ENCODE data around the gene RPL37A. TPM values are rescaled to one million over a fixed set of nuclear protein-coding genes. Genes with fewer than 3 reads are reported as not detected.
A peak's percentile ranks its signal among the peaks of the same experiment; 100 is the strongest.

Gene RPL37A
- total RNA-seq, 1 donor from 2014 or later = 1,508 TPM

DNA sequence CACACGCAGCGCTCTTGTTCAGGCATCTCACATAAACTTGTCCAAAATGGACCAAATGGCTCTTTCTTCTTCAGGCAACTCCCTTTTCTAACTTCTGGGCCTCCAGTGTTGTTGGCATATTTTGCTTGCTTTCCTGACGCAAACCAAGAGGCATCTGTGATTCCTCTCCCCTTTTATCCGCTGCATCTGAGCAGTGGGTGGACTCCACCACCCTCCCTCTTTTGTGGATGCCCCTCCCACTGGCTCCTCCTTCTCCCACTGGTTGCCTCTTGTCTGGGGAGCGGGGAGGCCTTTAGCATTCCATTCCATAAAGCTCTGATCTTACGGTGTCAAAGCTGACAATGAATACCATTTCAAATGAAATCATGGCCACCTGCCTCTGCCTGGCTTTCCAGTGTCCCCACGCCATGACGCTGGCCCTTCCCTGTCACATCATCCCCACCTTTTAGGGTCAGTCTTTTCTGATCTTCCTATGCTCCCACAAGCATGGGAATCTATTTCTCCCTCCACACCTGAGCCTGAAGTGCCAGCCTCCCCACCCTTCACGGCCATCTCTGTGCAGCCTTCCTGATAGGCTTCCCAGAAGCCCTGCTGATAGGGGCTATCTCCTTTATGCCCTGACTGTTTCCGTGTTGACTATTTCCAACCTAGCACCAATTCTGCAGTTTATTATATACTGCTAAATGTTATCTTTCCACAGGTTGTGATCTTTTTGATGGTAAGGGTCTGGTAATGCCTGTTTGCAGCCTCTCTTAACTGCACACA, 51.5 kb downstream of the RPL37A start:
- DNase-seq = no peak

DNA sequence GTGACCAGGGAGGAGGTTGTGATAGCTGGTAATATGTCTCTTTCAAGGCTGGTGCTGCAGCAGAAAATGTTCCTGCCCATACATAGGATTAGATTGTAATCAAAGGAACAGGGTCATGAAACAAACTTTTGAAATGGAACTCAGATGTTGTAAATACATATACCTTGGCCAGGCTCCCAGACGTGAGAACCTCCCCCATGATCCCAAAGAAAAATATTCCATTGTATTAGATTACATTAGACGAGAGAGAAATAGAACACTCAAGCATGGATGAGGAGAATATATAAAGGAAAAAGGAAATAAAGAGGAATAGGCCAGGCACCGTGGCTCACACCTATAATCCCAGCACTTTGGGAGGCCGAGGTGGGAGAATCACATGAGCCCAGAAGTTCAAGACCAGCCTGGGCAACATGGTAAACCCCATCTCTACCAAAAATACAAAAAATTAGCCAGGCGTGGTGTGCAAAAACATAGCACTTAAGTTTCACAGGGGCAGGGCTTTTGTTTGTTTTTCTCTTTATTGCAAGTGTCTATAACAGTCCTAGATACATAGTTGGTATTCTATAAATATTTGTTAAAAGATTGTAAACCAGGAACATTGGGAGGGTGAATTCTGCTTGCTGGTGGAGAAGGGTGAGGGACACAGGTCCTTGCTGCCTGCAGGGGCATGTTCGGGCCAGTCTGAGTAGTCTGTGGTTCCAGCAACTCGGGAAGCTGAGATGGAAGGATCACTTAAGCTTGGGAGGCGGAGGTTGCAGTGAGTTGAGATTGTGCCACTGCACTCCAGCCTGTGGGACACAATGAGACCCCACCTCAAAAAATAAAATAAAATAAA, 52.8 kb downstream of the RPL37A start:
- DNase-seq = peak; percentile 51

DNA sequence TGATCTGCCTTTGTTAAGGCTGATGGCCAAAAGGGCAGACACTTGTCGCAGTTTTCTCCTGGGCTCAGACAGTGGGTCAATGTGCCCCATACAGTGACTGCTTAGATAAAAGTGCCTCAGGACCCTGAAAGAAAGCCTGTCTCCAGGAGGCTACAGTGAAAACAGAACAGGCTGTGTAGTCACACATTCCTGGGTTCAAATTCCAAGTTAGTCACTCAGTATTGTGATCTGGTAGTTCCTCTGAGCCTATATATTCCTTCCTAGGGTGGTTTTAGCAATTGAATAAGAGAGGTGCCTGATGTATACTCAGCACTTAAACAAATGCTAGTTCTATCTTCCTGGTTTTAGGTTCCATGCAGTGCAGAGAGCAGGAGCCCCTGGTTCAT, 54.4 kb downstream of the RPL37A start:
- DNase-seq = no peak

Other genes starting within 250 kb of the RPL37A start
- 1.5 TPM in 2 replicates for gene MARCHF4, start 126.4 kb upstream of the RPL37A start, total RNA-seq
- gene SMARCAL1, start 86.4 kb upstream of the RPL37A start, total RNA-seq = 18.5 and 21.5 TPM in 2 replicates
- 159 and 263 TPM in 2 replicates for gene IGFBP2, start 134.6 kb downstream of the RPL37A start, total RNA-seq
- gene IGFBP5, start 196.7 kb downstream of the RPL37A start, total RNA-seq = 0.65 and 6.1 TPM in 2 replicates

Data from dermis blood vessel endothelial cell (primary cell).